Myocyte (in vitro differentiated cells): ENCODE data around the gene RBM45. TPM values are rescaled to one million over a fixed set of nuclear protein-coding genes. Genes with fewer than 3 reads are reported as not detected.
"Not testable (repeated sequence)": the region's sequence is repeated elsewhere in the genome, so short reads cannot be mapped to it uniquely, and the experiment has no call there.

Source experiments
- DNase-seq: peaks from one replicate; pipeline ENCODE4 v3.0.0-alpha.2; 2012; ENCODE audit warnings: low read depth
- polyA plus RNA-seq: library from polyadenylated mRNA; unstranded; fragments of >200 nt; gene quantifications from one replicate; pipeline ENCODE4 v1.2.1, GENCODE V29; 2012; ENCODE audit warnings: missing spikeins
- total RNA-seq: library from RNA; depleted of rRNA; stranded (reverse); fragments of >200 nt; gene quantifications from 2 replicates; pipeline ENCODE4 v1.2.3, GENCODE V29; 2014

The RBM45 gene, protein sequence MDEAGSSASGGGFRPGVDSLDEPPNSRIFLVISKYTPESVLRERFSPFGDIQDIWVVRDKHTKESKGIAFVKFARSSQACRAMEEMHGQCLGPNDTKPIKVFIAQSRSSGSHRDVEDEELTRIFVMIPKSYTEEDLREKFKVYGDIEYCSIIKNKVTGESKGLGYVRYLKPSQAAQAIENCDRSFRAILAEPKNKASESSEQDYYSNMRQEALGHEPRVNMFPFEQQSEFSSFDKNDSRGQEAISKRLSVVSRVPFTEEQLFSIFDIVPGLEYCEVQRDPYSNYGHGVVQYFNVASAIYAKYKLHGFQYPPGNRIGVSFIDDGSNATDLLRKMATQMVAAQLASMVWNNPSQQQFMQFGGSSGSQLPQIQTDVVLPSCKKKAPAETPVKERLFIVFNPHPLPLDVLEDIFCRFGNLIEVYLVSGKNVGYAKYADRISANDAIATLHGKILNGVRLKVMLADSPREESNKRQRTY
- 12.3 and 12.7 TPM in 2 replicates for total RNA-seq
- 7.3 TPM for polyA plus RNA-seq

DNA sequence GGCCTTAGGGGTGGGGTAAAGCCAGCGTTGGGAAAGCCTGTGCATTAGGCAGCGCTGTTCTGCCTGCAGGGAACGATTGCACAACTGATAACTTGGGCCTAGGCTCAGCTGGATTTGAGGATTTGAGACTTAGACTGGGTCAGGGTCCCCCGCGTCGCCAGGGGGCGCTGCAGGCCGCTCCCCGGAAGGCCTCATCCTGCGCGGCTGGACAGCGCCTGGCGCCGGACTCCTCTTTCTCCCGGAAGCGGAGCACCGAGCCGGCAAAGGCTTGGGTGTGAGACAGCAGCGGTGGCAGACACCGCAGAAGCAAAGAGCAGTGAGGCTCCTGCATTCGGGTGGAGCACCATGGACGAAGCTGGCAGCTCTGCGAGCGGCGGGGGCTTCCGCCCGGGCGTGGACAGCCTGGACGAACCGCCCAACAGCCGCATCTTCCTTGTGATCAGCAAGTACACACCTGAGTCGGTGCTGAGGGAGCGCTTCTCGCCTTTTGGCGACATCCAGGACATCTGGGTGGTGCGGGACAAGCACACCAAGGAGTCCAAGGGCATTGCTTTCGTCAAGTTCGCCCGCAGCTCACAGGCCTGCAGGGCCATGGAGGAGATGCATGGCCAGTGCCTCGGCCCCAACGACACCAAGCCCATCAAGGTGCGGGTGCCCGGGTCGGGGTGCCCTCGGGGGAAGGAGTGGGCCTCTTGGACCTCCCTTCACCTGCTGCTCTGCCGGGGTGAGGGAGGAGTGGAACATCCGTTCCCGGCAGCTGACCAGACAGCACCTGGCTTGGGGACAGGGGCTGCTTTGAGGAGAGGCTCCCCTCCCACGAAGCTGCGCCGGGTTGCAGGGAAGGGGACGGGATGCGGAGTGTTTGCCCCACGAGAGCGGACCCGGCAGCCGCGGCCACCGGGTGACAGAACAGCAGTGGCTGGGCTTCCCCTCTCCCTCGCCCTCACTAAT lies at the start of gene RBM45:
TSS of gene RBM45 (plus strand) at position 236 of the 951 bp plus-strand sequence. CDS start at position 346, 110 bp downstream.
- peak; percentile 92 for DNase-seq

DNA sequence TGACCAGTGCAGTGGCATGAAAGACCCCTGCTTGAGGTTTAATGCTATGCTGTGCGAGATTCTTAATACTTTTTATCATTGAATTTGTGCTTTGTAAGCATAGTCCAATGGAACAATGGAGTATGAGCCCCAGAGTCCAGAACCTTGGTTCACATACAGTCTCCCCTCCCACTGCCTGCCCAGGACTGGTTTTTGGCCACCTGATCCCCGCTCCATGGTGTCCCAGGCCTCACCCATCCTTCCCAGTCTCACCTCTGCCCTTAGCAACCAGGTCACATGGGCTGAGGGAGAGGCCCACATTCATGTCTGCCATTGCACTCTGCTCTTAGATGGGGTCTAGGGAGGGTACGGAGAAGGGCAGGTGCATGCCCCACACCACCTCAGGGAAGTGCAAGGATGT lies 45.9 kb upstream of the RBM45 start:
- DNase-seq: no peak

DNA sequence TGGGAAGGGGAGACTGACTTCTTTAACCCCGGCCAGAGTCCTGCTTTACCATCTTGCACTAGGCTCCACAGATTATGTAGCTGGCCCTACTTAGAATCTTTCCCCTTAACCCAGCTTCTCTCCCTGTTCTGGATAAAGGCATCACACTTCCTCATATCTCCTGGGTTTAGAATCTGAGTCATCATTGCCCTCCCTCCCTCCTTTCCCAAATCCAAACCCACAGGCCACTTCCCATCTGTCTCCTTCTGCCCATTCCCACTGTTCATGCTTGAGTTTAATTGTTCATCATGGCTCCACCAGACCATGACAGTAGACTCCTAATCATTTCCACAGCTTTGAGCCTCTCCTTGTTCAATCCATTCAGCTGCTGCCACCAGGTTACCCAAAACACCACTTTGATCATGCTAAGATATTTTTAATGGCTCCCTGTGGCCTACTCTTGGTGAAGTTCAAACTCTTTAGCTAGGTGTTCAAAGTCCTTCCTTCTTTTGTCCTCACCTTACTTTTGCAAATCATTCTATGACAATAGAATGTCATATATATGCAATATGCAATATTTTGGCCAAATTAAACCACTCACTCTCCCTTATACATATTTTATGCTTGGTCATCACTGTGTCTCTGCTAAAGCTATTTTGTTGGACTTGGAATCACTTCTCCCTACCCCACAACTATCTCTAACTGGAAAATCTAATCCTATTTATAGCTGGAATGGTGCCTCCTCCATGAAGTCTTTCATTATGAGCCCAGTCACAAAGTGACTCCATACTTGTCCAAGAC lies 45.2 kb upstream of the RBM45 start:
- peak; percentile 74 for DNase-seq

DNA sequence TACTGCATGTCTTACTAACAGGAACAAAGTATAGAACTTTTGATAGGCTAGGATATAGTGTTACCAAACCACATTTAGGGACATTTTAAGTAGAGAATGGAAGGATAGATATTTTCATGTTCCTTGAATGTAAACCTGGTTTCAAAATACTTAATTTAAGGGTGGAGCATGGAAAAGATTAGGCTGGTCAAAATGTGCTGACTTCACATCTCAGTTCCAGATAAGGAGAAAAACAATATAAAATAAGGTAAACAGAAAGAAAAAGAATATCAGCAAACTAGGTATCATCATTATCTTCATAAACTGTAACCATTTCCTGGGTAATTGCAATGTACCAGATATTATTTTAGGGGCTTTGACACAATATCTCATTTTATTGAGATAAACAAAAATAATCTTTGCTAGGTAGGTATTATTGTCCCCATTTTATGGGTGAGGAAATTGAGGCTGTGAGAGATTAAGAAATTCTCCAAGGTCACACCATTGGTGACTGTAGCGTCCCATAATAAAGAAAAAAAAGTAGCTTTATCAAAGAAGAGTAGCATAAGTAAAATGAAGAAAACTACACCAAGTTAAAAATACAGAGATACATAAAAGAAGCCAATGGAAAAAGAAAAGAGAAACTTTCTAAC lies 43.3 kb upstream of the RBM45 start:
- no peak for DNase-seq

DNA sequence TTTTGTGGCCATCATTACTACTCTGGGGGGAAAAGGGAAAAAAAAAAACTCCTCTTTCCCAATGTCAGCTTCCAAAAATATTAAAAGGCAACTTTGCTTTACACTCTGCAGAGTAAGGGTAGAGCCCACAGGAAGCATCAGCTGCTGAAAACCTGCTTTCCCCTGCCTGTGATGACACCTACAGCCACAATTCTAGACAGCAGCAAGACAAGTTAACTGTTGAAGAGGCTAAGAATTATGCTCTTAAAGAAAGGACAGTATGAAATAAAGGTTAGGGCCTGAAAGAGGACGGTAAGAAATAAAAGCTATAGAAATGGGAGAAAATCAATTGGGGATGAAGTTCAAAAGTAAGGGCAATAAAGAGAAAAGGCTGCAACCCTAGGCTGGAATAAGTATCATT lies 42.7 kb upstream of the RBM45 start:
- DNase-seq: no peak

DNA sequence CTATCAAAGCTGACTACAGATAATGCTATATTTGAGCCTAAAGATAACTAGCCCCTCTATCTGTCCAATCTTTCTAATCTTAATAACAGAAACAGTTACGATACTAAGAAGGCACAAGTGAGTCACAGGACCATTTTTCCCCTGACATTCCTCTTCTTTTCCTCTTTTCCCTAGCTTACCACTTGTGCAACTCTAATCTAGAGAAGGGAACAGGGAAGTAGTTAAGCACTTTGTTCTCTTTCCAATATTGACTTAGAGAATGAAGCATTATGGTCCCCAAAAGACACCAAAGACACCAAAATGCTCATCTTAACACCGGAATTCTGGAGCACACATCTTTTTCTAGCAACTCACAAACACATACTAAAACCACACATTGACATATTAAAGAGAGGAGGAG lies 41.4 kb upstream of the RBM45 start:
- DNase-seq: no peak

DNA sequence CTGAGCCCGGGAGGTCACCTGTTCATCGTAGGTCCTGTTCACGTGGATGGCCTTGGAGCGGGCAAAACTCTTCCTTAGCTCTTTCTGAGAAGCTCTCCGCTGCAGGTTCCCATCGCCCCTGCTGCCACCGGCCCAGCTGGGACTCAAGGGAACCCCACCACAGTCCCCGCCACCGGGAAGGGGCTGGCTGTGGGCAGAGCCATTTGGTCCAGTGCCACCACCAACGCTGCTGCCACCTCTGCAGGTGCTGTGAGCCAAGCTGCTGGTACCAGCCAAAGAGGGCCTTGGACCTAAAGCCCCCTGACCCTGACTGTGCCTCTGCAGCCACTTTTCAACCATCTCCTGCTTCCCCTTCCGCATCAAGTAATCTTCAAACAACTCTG lies 40.2 kb upstream of the RBM45 start:
- DNase-seq: no peak

DNA sequence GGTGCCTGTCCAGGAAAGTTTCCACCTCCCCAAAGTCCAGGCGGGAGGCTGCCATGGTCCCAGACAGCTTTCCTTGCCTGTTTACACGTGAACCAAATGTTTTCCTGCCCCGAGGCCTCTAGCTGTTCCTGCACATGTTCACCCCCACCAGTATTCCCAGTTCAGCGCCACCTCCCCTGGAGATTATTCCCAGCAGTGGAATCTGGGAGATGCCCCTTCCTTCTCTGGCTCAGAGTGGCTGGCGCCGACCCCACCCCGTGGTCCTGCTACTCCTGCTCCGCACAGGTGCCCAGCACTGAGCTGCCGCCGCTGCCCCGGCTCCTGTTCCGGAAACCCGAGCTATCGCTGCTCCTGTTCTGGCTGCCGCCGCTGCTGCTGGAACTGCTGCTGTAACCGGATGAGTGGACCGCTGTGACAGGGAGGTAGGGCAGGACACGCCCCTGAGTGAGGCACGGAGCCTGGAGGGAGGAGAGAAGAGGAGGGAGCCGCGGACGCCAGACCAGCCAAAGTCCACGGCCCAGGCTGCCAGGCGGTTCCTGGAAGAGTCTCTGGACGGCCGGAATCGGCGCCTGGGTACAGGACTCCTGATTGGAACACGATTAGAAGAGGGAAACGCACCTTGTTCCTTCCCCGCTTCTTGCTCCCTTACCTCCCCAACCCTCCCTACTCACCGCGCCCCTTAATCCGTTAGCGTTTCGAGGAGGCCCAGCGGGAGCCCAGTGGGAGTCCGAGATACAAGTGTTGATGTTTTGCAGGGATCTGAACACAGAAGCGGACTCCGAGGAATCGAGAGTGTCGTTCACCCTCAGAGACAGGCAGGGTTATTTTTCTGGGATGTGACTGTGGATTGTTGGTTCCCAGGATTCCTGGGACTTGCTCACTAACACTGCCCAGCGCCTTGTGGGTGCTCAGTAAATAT lies 39.6 kb upstream of the RBM45 start, which contains the start of gene PDE11A:
TSS of gene PDE11A (minus strand) at position 395 of the 919 bp plus-strand sequence. CDS start at position 55, 340 bp downstream.
- peak; percentile 81 for DNase-seq

DNA sequence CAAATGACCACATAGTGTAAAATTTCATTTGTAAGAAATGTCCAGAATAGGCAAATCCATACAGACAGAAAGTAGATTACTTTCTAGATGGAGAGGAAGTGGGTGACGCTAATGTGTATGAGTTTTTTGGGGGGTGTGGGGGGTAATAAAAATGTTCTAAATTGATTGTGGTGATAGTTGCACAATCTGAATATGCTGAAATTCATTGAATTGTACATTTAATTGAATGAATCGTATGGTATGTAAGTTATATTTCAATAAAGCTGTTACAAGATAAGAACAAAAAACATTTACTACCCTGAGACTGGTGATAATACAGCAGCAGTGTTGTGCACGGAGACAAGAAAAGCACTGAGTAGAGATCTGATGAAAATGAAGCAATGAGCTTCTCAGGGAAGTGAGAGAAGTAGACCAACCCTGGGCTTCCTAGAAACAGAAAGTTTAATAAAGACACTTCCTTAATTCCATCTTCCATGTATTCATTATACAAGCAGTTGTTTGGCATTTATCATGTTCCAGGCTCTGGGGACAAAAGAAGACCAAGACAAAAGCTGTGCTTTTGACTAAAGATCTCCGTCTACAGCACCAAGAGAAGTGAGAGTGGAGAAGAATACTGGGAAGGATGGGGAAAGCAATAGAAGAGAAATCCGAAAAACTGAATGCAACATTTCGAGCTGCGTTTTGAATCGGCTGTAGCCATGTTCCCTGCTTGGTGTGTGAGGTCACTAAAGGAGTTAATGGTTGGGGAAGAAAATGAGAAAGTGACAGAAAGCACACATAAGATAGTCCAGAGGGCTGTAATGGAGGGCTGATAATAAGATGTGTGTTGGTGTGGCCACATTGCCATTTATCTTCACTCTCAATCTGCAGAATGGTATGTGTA lies 37.9 kb upstream of the RBM45 start:
- DNase-seq: no peak

DNA sequence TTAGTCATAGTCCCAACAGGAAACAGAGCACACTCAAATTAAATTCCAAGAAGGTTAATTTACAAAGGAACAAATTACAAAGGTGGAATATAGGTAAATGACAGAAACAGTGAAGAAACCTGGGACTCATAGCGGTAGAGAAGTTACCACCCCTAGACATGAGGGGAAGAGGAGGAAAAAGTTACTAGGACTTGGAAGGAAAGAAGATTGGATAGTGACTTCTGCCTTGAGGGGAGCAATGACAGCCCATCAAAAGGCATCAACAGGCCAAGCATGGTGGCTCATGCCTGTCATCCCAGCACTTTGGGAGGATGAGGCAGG lies 37.3 kb upstream of the RBM45 start:
- no peak for DNase-seq

DNA sequence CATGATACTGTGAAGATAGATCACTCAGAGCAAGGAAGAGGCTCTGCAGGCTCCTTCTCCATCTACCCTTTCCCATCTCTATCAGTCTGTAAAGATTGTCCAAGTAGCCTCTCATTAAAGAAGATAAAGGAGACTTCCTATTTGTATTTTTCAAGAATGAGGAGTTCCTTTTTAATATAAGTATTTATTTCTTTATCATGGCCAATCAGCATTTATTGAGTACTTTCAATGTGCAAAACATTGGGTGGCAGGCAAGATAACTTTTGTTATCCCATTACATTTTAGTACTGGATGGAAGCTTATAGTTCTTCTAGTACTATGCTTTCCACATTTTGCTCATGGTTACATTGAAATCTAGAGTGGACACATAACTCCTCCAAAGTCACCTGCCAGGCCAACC lies 36.1 kb upstream of the RBM45 start:
- no peak for DNase-seq

DNA sequence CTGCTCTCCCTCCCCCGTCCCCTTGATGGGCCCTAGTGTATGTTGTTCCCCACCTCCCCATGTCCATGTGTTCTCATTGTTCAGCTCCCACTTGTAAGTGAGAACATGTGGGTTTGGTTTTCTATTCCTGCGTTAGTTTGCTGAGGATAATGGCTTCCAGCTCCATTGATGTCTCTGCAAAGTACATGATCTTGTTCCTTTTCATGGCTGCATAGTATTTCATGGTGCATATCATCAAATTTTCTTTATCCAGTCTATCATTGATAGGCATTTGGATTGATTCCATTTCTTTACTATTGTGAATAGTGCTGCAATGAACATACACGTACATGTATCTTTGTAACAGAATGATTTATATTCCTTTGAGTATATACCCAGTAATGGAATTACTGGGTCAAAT lies 33.0 kb upstream of the RBM45 start:
- DNase-seq: not testable (repeated sequence)

DNA sequence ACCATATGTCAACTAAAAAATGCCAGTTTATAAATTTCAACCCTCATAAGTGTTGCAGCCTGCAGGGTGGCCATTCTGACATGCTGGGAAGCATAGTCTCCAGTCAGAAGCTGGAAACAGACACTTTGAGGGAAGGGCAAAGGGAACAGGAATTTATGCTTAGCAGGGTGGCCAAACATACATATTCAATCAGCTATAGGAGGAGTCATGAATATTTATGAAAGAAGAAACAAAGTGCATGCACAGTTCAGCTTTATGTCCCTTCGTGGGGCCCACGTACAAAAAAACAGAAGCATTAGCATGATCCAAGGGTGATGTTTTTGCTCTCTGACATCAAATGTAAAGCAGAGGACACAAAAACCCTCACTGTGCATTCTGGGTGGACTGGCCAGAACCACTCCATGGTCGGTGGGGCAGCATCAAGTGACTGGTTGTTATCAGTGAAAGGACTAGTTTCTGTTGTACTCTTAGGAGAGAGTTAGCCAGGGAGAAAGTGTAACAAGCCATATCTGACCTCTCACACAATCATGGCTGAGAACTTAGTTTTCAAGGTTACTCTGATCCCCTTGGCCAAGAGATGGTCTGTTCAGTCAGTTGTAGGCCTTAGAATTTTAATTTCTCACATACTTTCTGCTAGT lies 29.7 kb upstream of the RBM45 start:
- DNase-seq: no peak

DNA sequence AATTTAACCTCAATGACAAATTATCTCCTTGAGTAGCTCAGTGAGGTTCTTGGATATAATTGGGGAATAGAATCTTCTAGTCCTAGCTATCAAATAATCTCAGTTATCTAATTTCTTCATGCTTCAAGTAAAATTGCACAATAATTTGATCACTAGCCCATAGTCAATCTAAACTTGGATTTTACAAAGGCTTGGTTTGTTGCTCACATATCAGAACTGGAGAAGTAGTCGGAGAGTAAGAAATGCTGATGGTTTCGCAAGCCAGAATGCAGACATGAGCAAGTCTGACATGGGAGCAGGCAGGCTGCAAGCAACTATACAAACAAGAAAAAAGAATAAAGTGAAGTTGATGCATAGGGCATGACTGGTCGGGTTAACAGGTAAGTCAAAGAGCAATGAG lies 28.0 kb upstream of the RBM45 start:
- DNase-seq: no peak

DNA sequence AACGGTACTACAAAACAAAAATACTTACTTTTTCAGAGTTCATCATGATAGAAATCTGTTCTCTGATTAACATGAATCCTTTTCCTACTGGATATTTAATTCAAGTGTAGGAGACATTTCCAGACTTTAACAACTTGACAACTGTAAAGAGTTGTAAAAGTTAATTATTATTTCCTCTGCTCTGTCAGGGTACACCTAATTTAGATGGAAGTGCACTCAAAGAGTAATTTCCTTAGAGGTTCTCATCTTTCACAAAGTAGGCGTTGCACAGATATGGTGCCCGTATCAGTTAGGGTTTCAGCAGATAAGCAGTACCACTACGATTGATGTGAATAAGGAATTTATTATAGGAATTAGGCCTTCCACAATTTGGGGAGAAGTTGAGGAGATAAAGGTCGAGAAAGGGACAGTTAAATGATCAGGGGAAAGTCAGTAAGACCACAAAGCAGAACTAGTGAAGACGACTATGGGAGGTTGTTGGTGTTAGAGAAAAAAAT lies 23.4 kb upstream of the RBM45 start:
- DNase-seq: no peak

DNA sequence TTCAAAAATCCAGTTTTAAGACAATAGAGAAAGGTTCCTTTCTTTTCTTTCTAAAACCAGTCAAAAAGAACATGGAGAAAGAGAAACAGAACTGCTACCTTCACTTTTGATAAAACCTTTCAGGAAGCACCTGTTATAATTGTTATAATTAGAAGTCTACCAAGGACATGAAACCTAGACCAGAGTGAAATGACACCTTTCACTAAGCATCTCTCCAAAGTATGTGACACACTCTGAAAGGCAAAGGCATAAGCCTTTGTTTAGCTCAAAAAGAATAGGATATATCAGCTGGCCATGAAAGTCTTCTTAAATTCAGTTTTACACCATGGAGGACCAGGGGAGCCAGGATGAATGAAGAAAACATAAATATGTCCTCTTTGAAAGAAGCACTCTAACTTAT lies 18.8 kb upstream of the RBM45 start:
- DNase-seq: no peak

DNA sequence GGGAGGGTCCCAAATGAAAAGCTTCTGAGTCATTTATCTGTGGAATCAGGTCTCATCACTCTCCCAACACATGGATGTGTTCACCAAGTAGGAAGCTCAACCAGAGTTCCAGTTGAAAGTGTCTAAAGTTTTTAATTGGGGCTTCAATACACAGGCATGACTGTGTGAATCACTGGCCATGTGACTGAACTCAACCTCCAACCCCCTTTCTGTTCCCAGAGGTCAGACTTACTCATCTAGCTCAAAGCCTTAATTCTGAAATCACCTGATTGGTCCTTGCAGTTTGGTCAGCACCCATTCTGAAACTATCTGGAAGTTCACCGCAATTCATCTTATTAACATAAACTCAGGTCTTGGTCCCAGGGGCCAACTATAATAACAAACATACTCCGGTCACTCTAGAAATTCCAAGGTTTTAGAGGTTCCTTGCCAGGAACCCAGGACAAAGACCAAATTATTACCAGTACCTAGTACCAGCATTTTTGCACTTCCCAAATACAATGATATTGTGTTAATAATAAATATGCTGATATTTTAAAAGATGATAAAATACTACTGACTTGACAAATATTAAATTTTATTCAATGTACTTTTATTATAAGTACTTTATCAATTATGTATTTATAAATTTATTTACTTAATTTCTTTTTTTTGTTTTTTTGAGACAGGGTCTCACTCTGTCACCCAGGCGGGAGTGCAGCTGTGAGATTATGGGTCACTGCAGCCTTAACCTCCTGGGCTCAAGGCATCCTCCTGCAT lies 10.7 kb upstream of the RBM45 start:
- DNase-seq: peak; percentile 5
